HG03196 (cell line): Measurements from ENCODE around the gene PHPT1.
"Not testable (repeated sequence)": the region's sequence is repeated elsewhere in the genome, so short reads cannot be mapped to it uniquely, and the experiment has no call there.

Source experiments
- ATAC-seq: cut with Tn5 transposase; IDR thresholded peaks from one replicate; pipeline ENCODE4 v1.9.1; 2021; ENCODE audit not compliant: unreplicated experiment

PHPT1 gene

GRCh38 chr9:136883670-136884069 is 34.5 kb downstream of the PHPT1 start:
- ATAC-seq, result not testable (repeated sequence)

- ATAC-seq, result peak; percentile 72
Measured at GRCh38 chr9:136885950-136886578, 36.9 kb downstream of the PHPT1 start, which contains the start of gene TRAF2. Gene TRAF2 (plus strand): TSS chr9:136886516. CDS start chr9:136898741, 12,225 bp downstream.

GRCh38 chr9:136886610-136887597 is 37.7 kb downstream of the PHPT1 start:
- ATAC-seq, result no peak

GRCh38 chr9:136888454-136888853 is 39.2 kb downstream of the PHPT1 start:
- ATAC-seq, result no peak

GRCh38 chr9:136889858-136890257 is 40.6 kb downstream of the PHPT1 start:
- no peak for ATAC-seq

GRCh38 chr9:136890661-136891060 is 41.5 kb downstream of the PHPT1 start:
- ATAC-seq, result no peak

- no peak for ATAC-seq
Measured at GRCh38 chr9:136896027-136896426, 46.8 kb downstream of the PHPT1 start.

GRCh38 chr9:136898483-136899100 is 49.4 kb downstream of the PHPT1 start:
- no peak for ATAC-seq

GRCh38 chr9:136899196-136899595 is 50.0 kb downstream of the PHPT1 start:
- no peak for ATAC-seq

GRCh38 chr9:136900556-136900955 is 51.3 kb downstream of the PHPT1 start:
- no peak for ATAC-seq
